Retinal pigment epithelial cell (primary cell): ENCODE measurements around the gene SLC25A28.

Experiments
- DNase-seq: peaks from one replicate; pipeline ENCODE4 v3.0.0-alpha.2; 2010; ENCODE audit warnings: low read depth
- H3K4me3 ChIP-seq: 2 replicates; pipeline ENCODE4 v1.5.1; 2011; ENCODE audit warnings: mild to moderate bottlenecking, low read length, control low read depth, moderate library complexity
- CTCF ChIP-seq: conservative IDR thresholded peaks from 2 replicates; pipeline ENCODE4 v1.5.1; 2011; ENCODE audit warnings: low read depth, low read length, control low read depth, inconsistent platforms

Gene SLC25A28

GRCh38 chr10:99582255-99582770 lies 37.9 kb downstream of the SLC25A28 start:
- no peak overlapping the region for H3K4me3 ChIP-seq
- no peak for DNase-seq
- TF ChIP-seq CTCF: no peak

GRCh38 chr10:99579971-99580370 lies 40.3 kb downstream of the SLC25A28 start:
- no peak overlapping the region for H3K4me3 ChIP-seq
- TF ChIP-seq CTCF: no peak
- no peak for DNase-seq

- no peak for DNase-seq
- H3K4me3 ChIP-seq: no peak overlapping the region
- TF ChIP-seq CTCF: no peak
These were observed 46.4 kb downstream of the SLC25A28 start for GRCh38 chr10:99573790-99574189.

GRCh38 chr10:99571816-99572215 lies 48.4 kb downstream of the SLC25A28 start:
- no peak for TF ChIP-seq CTCF
- no peak for DNase-seq

GRCh38 chr10:99569961-99570360 lies 50.3 kb downstream of the SLC25A28 start:
- no peak overlapping the region for H3K4me3 ChIP-seq
- DNase-seq: no peak
- no peak for TF ChIP-seq CTCF

More at GRCh38 chr10:99571816-99572215, 48.4 kb downstream of the SLC25A28 start:
- no peak overlapping the region for H3K4me3 ChIP-seq

GRCh38 chr10:99569253-99569939 lies 50.8 kb downstream of the SLC25A28 start:
- no peak overlapping the region for H3K4me3 ChIP-seq
- DNase-seq: no peak

More at GRCh38 chr10:99569253-99569939, 50.8 kb downstream of the SLC25A28 start:
- no peak for TF ChIP-seq CTCF
